HG02588 (cell line): ENCODE measurements around the gene KIF1B.
A peak's percentile ranks its signal among the peaks of the same experiment; 100 is the strongest.
"Not testable (repeated sequence)": the region's sequence is repeated elsewhere in the genome, so short reads cannot be mapped to it uniquely, and the experiment has no call there.

Source experiments
- ATAC-seq: cut with Tn5 transposase; IDR thresholded peaks from one replicate; pipeline ENCODE4 v1.9.1; 2021; ENCODE audit warnings: mild to moderate bottlenecking, moderate library complexity; ENCODE audit not compliant: unreplicated experiment

Gene KIF1B

DNA sequence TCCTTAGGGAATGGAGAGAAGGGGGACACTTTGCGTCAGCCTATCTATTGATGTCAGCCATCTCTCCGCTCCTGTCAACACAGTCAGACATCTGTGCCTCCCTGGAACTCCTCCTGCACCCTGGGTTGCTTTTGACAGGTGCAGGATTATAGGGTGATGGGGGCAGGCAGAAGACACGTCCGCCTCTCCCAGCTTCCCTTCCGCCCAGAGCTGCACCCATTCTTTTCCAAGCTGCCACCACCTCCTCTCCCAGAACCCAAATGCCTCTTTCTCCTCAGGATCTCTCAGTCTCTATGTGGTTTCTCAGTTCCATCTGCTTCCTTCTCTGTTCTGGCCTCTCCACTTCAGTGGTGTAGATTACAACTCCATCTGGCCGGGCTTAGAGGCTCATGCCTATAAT, 17.1 kb upstream of the KIF1B start:
- no peak for ATAC-seq

- ATAC-seq = no peak
These were observed 14.8 kb upstream of the KIF1B start for GRCh38 chr1:10195570-10195969.

GRCh38 chr1:10196976-10197375, 13.4 kb upstream of the KIF1B start:
- ATAC-seq = no peak

DNA sequence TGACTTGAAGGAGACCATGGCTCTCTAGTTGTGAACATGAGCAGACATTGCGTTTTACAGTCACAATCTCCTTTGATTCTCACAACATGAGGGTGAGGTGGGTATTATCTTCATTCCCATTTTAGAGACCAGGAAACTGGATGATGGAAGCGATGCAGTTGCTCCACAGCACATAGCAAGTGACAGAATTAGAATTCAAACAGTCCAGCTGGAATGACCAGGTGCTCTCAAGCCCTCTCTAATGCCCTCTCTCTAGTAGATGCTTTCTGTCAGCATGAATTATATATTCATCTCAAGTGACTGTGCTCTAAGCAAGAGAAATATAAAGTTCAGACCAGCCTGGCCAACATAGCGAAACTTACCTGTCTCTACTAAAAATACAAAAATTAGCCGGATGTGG, 9.8 kb upstream of the KIF1B start:
- ATAC-seq = no peak

- ATAC-seq = no peak
These were observed 6.2 kb upstream of the KIF1B start for GRCh38 chr1:10204003-10204642.

DNA sequence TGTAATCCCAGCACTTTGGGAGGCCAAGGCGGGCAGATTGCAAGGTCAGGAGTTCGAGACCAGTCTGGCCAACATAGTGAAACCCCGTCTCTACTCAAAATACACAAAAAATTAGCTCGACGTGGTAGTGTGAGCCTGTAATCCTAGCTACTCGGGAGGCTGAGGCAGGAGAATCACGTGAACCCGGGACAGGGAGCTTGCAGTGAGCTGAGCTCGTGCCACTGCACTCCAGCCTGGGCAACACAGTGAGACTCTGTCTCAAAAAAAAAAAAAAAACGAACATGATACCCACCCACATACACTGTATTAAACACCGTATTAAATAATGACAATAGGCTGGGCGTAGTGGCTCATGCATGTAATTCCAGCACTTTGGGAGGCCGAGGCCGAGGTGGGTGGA, 5.2 kb upstream of the KIF1B start:
- not testable (repeated sequence) for ATAC-seq

- ATAC-seq = no peak
These were observed 2.6 kb upstream of the KIF1B start for GRCh38 chr1:10207810-10208209.

DNA sequence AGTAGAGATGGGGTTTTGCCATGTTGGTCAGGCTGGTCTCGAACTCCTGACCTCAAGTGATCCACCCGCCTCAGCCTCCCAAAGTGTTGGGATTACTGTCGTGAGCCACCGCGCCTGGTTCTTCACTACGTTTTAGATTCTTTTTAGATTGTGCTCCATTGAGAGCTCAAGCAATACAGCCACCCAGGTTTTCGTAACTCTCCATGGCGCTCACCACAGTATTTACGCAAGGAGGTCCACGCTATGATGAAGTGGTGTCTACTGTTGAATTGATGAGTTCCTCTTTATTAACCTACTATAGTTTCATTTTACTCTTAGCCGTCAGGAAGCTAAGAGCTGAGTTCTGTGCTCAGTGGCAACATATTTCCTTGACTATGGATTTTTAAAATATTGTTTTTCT, 1.8 kb upstream of the KIF1B start:
- no peak for ATAC-seq

- no peak for ATAC-seq
These were observed 823 bp upstream of the KIF1B start for GRCh38 chr1:10209590-10209904.

GRCh38 chr1:10210841-10211804, 753 bp downstream of the KIF1B start:
- ATAC-seq = peak; percentile 12

GRCh38 chr1:10211805-10212410, 1.5 kb downstream of the KIF1B start:
- no peak for ATAC-seq

DNA sequence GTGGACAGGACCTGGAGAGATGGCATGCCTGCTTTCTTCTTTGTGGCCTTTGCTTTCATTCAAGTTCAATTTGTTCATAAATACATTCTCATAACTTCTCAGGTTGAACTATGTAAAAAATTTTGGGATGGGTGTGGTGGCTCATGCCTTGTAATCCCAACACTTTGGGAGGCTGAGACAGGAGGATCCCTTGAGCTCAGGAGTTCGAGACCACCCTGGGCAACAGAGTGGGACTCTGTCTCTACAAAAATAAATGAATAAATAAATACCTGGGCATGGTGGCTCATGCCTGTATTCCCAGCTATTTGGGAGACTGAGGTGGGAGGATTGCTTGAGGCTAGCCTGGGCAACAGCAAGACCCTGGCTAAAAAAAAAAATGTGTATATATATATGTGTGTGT, 2.1 kb downstream of the KIF1B start:
- no peak for ATAC-seq

- no peak for ATAC-seq
These were observed 2.9 kb downstream of the KIF1B start for GRCh38 chr1:10213186-10213705.

DNA sequence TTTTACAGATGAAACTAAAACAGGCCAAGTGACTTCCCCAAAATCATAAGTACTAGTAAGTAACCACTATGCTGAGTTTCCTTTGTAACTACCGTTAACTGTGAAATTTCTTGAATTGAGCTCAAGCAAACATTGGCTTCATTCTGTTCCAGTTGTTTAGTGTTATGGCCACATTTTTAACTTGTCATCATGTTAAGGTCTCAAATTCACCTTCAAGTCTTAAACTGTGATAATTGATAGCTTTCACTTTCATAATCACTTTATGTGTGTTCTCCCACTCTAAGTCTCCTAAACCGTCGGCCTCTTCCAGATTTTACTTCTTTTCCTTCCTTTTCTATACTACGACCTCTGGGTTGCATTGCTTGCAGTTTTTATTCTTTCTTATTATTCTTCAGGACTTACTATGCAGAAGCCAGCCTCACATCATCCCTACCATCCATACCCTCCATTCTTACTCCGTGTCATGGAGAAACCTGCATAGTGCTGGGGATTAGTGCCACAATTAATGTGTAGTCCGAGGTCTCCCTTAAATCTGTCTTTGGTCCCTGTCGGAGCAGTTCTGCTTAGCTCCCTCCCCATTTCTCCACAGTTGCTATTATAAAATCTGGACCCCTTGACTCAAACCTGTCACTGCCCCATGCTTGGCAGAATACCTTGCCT, 5.8 kb downstream of the KIF1B start:
- ATAC-seq = no peak

- no peak for ATAC-seq
These were observed 7.5 kb downstream of the KIF1B start for GRCh38 chr1:10217748-10218441.

DNA sequence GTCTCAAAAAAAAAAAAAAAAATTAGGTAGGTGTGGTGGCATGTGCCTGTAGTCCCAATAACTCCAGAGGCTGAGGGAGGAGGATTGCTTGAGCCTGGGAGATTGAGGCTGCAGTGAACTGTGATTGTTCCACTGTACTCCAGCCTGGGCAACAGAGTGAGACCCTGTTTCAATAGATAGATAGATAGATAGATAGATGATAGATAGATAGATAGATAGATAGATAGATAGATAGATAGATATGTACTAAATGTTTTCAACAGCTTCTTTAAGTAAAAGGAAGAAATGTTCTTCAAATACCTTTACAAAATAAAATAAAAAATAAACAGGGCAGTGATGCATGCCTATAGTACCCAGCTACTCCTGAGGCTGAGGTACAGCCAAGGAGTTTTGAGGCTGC, 9.8 kb downstream of the KIF1B start:
- no peak for ATAC-seq

- ATAC-seq = not testable (repeated sequence)
These were observed 10.3 kb downstream of the KIF1B start for GRCh38 chr1:10220657-10221056.

GRCh38 chr1:10225573-10225972, 15.2 kb downstream of the KIF1B start:
- no peak for ATAC-seq

DNA sequence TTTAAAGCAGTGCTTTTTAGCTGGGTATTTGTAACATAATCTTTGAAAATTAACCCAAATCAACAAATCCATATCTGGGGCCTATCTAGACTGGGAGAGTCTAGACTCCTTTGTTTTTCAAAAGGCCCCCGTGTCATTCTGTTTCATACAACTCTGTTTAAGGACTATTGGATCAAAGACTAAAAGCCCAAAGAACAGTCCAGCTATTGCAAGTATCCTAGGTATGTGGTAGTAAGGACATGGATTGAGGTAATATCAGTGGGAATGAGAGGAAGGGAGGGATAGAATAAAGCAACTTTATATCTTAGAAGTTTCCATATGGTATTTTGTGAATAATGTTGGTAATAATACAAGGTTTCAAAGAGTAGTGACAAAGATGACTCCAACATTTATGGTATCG, 18.2 kb downstream of the KIF1B start:
- no peak for ATAC-seq

DNA sequence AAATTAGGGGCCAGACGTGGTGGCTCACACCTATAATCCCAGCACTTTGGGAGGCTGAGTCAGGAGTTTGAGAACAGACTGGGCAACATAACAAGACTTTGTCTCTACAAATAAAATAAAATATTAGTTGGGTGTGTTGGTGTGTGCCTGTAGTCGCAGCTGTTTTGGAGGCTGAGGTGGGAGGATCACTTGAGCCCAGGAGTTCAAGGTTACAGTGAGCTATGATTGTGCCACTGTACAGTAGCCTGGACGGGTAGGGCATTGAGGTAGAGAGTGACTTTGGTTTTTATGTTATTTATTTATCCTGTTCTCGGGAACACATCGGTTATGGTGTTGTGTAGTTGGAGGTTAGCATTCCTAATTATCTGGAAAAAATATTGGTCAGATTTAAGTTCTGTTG, 19.5 kb downstream of the KIF1B start:
- no peak for ATAC-seq

DNA sequence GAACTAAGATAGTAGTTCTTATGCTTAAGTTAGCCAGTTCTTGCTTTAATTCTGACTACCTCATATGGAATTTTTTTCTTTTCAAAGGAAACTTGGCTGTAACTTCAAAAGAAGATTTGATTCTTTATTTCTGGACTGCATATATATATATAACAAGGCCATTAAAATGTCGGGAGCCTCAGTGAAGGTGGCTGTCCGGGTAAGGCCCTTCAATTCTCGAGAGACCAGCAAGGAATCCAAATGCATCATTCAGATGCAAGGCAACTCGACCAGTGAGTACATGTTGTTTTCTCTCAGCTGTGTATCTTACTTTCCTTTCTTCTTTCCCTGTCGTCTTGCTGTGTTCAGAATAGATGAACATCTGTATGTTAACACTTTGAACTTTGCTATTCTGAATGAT, 21.8 kb downstream of the KIF1B start:
- no peak for ATAC-seq
